Epithelial cell of proximal tubule (primary cell): Measurements from ENCODE around the gene PSMD11. TPM values are rescaled to one million over a fixed set of nuclear protein-coding genes. Genes with fewer than 3 reads are reported as not detected.

Experiments
- DNase-seq: peaks from one replicate; pipeline ENCODE4 v3.0.0-alpha.2; 2011; ENCODE audit warnings: low read depth
- H3K4me3 ChIP-seq: 2 replicates; pipeline ENCODE4 v1.5.1; 2011; ENCODE audit warnings: low read depth, mild to moderate bottlenecking, low read length
- CTCF ChIP-seq: conservative IDR thresholded peaks from 2 replicates; pipeline ENCODE4 v1.5.1; 2012; ENCODE audit warnings: low read depth, mild to moderate bottlenecking, low read length
- total RNA-seq: library from RNA; depleted of rRNA; stranded (reverse); fragments of >200 nt; gene quantifications from 2 replicates; pipeline ENCODE4 v1.2.3, GENCODE V29; 2015

Gene PSMD11
- total RNA-seq, 1 donor from 2014 or later = 90.3 TPM

- no peak for DNase-seq
- no peak overlapping the region for H3K4me3 ChIP-seq
- TF ChIP-seq CTCF = no peak
Measured at GRCh38 chr17:32463304-32463703, 19.0 kb downstream of the PSMD11 start.

GRCh38 chr17:32464374-32464773 lies 20.1 kb downstream of the PSMD11 start:
- no peak for TF ChIP-seq CTCF
- DNase-seq = no peak
- H3K4me3 ChIP-seq = no peak overlapping the region

- no peak overlapping the region for H3K4me3 ChIP-seq
- no peak for DNase-seq
- TF ChIP-seq CTCF = no peak
Measured at GRCh38 chr17:32467949-32468348, 23.6 kb downstream of the PSMD11 start.

- no peak for TF ChIP-seq CTCF
- DNase-seq = no peak
- no peak overlapping the region for H3K4me3 ChIP-seq
Measured at GRCh38 chr17:32470405-32471167, 26.3 kb downstream of the PSMD11 start.

GRCh38 chr17:32471652-32472051 lies 27.3 kb downstream of the PSMD11 start:
- no peak for TF ChIP-seq CTCF
- H3K4me3 ChIP-seq = no peak overlapping the region
- no peak for DNase-seq

GRCh38 chr17:32475258-32475657 lies 30.9 kb downstream of the PSMD11 start:
- no peak for TF ChIP-seq CTCF
- no peak overlapping the region for H3K4me3 ChIP-seq
- no peak for DNase-seq

GRCh38 chr17:32477220-32477619 lies 32.9 kb downstream of the PSMD11 start:
- no peak overlapping the region for H3K4me3 ChIP-seq
- TF ChIP-seq CTCF = no peak
- no peak for DNase-seq
